ENCODE results near the gene UVSSA.

DNA sequence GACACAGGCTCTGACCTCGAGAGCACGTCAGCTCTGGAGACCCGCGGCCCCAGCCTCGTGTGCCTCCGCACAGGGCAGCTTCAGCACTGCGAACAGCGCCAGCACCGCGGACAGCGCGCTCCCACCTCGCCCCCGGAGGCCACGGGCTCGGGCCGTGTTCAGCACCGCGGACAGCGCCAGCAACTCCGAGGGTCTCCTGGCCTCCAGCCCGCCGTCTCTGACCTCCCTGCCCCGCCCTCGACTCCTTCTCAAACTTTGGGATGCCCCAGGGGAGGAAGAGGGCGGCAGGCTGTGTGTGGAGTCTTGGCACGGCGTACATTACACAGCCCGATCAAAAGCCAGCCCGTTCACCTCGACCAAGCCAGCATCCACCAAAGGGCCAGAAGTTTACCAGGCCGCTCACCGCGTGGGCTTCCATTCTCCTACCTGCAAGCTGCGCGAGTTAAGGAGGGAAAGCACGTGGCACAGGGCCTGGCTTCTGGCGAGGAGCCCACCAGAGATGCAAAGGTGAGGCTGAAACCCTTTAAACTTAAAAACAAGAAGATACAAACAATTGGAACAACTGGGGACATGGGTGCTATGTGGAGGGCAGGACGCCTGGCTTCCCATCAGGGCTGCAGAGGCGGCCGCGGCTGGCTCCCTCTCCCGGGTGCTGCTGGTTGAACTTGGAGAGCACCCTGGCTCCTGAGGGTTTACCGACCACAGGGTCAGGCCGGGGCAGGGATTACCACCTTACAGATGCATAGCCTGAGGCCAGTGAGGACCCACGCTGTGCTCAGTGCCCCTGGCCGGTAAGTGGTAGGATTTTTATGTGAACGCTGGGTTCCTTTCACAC is 63.7 kb downstream of the UVSSA start:
- TF ChIP-seq, protein P1, sequence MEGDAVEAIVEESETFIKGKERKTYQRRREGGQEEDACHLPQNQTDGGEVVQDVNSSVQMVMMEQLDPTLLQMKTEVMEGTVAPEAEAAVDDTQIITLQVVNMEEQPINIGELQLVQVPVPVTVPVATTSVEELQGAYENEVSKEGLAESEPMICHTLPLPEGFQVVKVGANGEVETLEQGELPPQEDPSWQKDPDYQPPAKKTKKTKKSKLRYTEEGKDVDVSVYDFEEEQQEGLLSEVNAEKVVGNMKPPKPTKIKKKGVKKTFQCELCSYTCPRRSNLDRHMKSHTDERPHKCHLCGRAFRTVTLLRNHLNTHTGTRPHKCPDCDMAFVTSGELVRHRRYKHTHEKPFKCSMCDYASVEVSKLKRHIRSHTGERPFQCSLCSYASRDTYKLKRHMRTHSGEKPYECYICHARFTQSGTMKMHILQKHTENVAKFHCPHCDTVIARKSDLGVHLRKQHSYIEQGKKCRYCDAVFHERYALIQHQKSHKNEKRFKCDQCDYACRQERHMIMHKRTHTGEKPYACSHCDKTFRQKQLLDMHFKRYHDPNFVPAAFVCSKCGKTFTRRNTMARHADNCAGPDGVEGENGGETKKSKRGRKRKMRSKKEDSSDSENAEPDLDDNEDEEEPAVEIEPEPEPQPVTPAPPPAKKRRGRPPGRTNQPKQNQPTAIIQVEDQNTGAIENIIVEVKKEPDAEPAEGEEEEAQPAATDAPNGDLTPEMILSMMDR (IDR thresholded peaks at IDR 0.05), result no peak
- TF ChIP-seq EZH2 (IDR thresholded peaks at IDR 0.05; ENCODE audit: borderline replicate concordance, insufficient read depth, low read depth, low read length, poor library complexity, severe bottlenecking), result no peak

Measured in B cell (primary cell).